DND-41 (cell line): ENCODE results near the gene PTGER1.

ENCODE experiments used
- EZH2 ChIP-seq: IDR thresholded peaks from 3 replicates; pipeline ENCODE4 v1.6.1; 2012; ENCODE audit warnings: borderline replicate concordance, low read depth, mild to moderate bottlenecking, moderate library complexity, low read length, inconsistent platforms; ENCODE audit not compliant: severe bottlenecking
- TF ChIP-seq, protein P1 (sequence below): IDR thresholded peaks from 2 replicates; pipeline ENCODE4 v1.5.1; 2012; ENCODE audit warnings: borderline replicate concordance, low read length, moderate library complexity, mild to moderate bottlenecking; ENCODE audit not compliant: poor library complexity, severe bottlenecking; ENCODE audit errors: extremely low read depth

DNA sequence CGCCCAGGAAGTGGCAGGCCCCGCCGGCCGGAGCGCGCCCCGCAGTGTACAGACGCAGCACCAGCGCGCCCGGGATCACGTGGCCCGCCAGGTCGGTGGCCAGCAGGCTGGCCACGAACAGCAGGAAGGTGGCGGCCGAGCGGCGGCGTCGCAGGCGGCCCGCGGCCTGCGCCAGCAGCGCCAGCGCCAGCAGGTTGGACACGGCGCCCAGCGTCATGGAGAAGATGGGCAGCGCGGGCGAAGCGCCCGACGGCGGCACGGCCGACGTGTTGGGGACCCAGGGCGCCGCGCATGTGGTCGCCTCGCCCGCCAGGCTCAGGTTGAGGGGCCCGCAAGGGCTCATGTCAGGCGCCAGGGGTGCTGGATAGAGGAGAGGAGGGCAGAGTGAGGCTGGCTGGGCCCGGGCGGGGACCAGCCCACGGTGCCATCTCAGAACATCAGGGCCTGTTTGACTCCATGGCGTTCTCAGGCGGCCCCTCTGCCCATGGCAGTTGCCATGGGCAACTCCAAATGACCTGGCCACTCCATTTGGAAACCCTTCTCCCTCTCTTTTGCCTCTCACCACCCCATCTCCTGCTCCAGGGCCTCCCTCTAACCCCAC lies 1.1 kb downstream of the PTGER1 start:
- TF ChIP-seq, protein P1, sequence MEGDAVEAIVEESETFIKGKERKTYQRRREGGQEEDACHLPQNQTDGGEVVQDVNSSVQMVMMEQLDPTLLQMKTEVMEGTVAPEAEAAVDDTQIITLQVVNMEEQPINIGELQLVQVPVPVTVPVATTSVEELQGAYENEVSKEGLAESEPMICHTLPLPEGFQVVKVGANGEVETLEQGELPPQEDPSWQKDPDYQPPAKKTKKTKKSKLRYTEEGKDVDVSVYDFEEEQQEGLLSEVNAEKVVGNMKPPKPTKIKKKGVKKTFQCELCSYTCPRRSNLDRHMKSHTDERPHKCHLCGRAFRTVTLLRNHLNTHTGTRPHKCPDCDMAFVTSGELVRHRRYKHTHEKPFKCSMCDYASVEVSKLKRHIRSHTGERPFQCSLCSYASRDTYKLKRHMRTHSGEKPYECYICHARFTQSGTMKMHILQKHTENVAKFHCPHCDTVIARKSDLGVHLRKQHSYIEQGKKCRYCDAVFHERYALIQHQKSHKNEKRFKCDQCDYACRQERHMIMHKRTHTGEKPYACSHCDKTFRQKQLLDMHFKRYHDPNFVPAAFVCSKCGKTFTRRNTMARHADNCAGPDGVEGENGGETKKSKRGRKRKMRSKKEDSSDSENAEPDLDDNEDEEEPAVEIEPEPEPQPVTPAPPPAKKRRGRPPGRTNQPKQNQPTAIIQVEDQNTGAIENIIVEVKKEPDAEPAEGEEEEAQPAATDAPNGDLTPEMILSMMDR = no peak
- no peak for TF ChIP-seq EZH2
